GM19468 (cell line): Measurements from ENCODE around the gene NT5DC3.

Source experiments
- ATAC-seq: cut with Tn5 transposase; IDR thresholded peaks from one replicate; pipeline ENCODE4 v1.9.1; 2021; ENCODE audit warnings: mild to moderate bottlenecking, moderate library complexity, moderate number of reproducible peaks; ENCODE audit not compliant: unreplicated experiment; ENCODE audit errors: extremely low read depth

Gene NT5DC3

GRCh38 chr12:103833891-103834290, 7.1 kb downstream of the NT5DC3 start:
- no peak for ATAC-seq

DNA sequence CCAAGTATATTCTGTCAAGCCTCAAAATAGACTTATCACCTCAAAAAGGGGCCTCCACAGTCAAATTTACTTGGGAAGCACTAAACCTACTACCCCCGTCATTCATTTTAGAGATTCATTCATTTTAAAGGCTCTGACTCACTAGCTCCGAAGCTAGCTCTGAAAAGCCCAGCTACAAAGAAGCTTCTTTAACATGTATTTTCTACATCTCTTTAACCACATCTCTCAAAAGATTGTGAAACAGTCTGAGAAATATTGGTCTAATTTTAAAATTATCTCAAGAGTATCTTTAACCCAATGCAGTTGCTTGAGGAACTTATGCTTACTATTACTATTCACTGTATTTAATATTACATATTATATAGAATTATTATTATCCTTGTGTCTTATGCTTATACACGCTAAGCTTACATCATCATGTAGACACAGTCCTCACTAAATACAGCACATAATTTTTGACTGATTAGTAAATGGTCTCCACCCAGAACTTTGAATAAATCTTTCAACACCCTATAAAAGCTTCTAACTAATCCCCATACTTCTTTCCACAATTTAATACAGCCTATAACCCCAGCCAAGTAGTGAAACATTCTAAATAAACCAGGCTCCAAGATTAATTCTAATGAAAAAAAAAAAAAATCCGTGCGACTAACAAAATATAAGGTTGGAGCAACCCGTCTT, 7.8 kb downstream of the NT5DC3 start:
- no peak for ATAC-seq

- no peak for ATAC-seq
These were observed 8.7 kb downstream of the NT5DC3 start for GRCh38 chr12:103832048-103832997.

GRCh38 chr12:103830730-103831320, 10.2 kb downstream of the NT5DC3 start:
- no peak for ATAC-seq

- no peak for ATAC-seq
These were observed 10.9 kb downstream of the NT5DC3 start for GRCh38 chr12:103830025-103830725.

GRCh38 chr12:103829092-103829491, 11.9 kb downstream of the NT5DC3 start:
- ATAC-seq, result no peak

- no peak for ATAC-seq
These were observed 13.1 kb downstream of the NT5DC3 start for GRCh38 chr12:103827911-103828391.

DNA sequence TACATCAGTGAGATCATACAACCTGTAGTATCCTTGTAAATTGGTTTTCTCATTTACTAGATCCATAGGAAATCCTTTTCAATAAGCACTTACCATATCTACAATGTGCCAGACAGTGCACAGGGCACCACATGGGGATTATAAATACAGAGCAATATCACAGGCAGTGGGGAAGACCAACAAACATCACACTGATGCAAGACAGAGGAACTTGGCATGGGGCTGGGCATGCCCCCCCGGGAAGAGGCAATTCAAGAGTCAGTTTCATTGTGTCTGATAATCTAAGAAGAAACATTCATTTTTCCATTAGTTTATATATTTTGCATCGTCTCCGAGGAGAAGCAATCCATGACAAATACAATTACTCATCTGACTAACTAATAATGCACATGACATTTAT, 16.2 kb downstream of the NT5DC3 start:
- ATAC-seq, result no peak

- no peak for ATAC-seq
These were observed 16.7 kb downstream of the NT5DC3 start for GRCh38 chr12:103824290-103824689.

DNA sequence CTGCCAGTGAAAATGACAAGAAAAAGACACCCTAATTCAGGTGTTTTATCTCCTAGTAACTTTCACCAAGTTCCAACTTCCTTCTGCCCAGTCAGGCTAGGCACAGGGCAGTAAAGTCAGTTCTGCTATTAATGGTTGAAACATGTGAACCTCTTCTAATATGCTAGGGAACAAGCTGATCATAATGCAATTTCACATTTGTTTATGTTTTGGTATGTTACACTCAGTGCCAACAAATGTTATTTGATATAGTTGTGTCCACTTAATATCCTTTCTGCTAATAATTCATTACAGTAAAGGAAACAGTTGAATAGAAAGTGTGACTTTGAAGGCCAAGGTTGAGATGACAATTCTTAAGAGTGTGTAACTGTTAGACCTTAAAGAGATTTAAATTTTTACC, 17.2 kb downstream of the NT5DC3 start:
- no peak for ATAC-seq

DNA sequence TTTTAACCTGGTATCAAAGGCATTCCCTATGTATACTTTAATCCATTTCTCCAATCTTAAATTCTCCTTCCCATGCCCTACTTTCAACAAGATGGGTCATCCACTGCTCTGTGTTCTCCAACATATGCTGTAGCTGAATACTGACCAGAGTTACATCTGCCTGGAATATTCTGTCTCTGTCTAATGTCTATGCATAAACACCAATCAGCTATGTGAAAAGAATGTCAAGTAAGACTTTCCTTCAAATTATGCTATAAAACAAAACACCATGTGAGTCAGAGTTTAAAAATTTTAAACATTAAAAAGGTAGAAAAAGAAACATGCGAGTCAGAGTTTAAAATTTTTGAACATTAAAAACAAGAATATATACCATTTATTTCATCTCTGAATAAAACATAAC, 19.3 kb downstream of the NT5DC3 start:
- ATAC-seq, result no peak

- no peak for ATAC-seq
These were observed 20.0 kb downstream of the NT5DC3 start for GRCh38 chr12:103820881-103821489.

GRCh38 chr12:103820361-103820760, 20.7 kb downstream of the NT5DC3 start:
- ATAC-seq, result no peak

GRCh38 chr12:103819892-103820291, 21.1 kb downstream of the NT5DC3 start:
- no peak for ATAC-seq

DNA sequence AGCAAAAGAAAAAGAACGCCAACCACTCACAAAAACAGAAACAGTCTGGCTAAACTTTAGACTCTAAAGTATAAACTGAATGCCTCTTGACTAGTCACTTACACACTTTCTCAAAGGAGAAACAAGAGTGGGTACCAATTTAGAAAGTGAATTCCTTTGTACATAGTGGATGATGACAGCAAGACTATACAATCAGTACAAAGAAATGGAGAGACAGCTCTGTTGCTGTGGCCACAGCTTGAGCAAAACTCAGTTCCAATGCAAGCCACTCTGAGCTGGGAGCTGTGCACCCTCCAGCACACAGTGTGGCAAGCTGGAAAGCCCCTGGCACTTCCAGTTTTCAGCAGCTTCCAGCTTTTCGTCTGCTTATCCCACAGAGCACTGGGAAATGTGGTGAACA, 21.7 kb downstream of the NT5DC3 start:
- ATAC-seq, result no peak

DNA sequence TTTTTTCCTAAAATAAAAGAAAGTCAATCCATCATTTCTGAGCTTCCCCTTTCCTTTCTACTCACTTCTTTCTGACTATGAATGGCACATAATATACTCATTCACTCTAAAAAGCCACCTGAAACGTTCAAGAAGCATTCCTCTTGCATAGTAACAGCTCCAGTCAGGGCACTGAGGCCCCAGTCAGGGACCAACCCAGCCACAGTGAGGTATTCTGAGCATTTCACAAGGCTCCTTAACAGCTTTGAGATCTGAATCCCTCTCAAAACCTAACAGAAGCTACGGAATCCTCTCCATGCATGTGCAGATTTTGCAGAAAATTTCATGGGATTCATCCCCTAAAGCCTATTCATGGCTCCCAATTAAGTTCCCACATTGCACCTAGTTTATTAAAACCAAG, 23.2 kb downstream of the NT5DC3 start:
- ATAC-seq, result no peak

DNA sequence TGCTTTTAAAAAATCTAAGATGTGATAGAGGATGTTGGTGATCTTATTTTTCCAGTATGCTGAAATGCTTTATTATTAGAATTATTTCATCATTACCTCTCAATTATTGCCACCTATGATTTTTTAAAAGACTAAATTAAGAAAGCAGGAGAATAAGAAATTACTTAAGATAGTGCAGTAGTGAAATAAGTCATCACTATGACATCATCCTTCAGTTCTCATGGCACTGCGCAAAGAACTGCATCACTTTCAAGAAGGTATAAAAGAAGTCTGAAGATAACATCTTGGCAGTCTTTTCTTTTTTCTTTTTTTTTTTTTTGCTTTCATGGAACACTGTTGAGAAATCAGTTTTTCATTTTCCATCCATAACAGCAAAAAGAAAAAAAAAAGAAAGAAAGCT, 24.4 kb downstream of the NT5DC3 start:
- ATAC-seq, result no peak

GRCh38 chr12:103814436-103814835, 26.6 kb downstream of the NT5DC3 start:
- ATAC-seq, result no peak

- ATAC-seq, result no peak
These were observed 27.1 kb downstream of the NT5DC3 start for GRCh38 chr12:103813949-103814348.

DNA sequence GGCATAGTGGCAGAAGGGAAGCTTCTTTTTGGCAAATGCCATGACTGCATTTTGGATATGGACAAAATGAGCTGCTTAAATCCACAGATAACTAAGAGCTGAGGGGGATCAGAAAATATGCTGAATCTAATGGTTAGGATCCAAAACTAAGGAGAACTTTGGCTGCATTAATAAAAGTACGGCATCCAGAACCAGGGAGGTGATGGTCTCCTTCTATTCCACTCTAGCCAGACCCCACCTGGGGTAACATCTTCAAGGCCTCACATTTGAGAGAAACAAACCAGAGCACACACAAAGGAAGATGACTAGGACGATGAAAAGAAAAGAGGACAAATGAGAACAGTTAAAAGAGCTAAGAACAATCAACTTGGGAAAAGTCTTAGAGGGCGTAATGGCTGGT, 27.6 kb downstream of the NT5DC3 start:
- no peak for ATAC-seq
